Parathyroid adenoma (tissue), 2 donors: ENCODE results near the gene INPP5A.
"Not testable (repeated sequence)": the region's sequence is repeated elsewhere in the genome, so short reads cannot be mapped to it uniquely, and the experiment has no call there.

Source experiments
- H2AFZ ChIP-seq: fragments of 300-600 bp; sonication (generic); one replicate; pipeline ENCODE4 v1.7.0; 2017; ENCODE audit warnings: antibody characterized with exemption, mild to moderate bottlenecking
- H3K27ac ChIP-seq: fragments of 300-600 bp; sonication (generic); one replicate; pipeline ENCODE4 v1.7.0; 2017
- H3K27me3 ChIP-seq: fragments of 300-600 bp; sonication (generic); one replicate; pipeline ENCODE4 v1.7.0; 2017; ENCODE audit warnings: low read length; ENCODE audit not compliant: control insufficient read depth, insufficient read depth
- H3K36me3 ChIP-seq: fragments of 300-600 bp; sonication (generic); one replicate; pipeline ENCODE4 v1.7.0; 2017; ENCODE audit warnings: low read length; ENCODE audit not compliant: control insufficient read depth, insufficient read depth
- H3K4me1 ChIP-seq: fragments of 300-600 bp; sonication (generic); one replicate; pipeline ENCODE4 v1.7.0; 2017; ENCODE audit warnings: control low read depth
- H3K4me2 ChIP-seq: fragments of 300-600 bp; sonication (generic); one replicate; pipeline ENCODE4 v1.7.0; 2017; ENCODE audit warnings: low read length
- H3K4me3 ChIP-seq: fragments of 300-600 bp; sonication (generic); one replicate; pipeline ENCODE4 v1.7.0; 2017; ENCODE audit warnings: low read depth, low read length
- H3K79me2 ChIP-seq: fragments of 300-600 bp; sonication (generic); one replicate; pipeline ENCODE4 v1.7.0; 2017; ENCODE audit warnings: control low read depth
- H3K9ac ChIP-seq: fragments of 300-600 bp; sonication (generic); one replicate; pipeline ENCODE4 v1.7.0; 2017; ENCODE audit warnings: mild to moderate bottlenecking
- H3K9me3 ChIP-seq: fragments of 300-600 bp; sonication (generic); one replicate; pipeline ENCODE4 v1.7.0; 2017; ENCODE audit warnings: low read length; ENCODE audit not compliant: control insufficient read depth
- TF ChIP-seq, protein P1 (sequence below): fragments of 300-600 bp; sonication (generic); IDR thresholded peaks from one replicate; pipeline ENCODE4 v1.7.0; 2017; ENCODE audit warnings: antibody characterized with exemption, mild to moderate bottlenecking
- donor health status: primary hyperparathyroidism.

The INPP5A gene

DNA sequence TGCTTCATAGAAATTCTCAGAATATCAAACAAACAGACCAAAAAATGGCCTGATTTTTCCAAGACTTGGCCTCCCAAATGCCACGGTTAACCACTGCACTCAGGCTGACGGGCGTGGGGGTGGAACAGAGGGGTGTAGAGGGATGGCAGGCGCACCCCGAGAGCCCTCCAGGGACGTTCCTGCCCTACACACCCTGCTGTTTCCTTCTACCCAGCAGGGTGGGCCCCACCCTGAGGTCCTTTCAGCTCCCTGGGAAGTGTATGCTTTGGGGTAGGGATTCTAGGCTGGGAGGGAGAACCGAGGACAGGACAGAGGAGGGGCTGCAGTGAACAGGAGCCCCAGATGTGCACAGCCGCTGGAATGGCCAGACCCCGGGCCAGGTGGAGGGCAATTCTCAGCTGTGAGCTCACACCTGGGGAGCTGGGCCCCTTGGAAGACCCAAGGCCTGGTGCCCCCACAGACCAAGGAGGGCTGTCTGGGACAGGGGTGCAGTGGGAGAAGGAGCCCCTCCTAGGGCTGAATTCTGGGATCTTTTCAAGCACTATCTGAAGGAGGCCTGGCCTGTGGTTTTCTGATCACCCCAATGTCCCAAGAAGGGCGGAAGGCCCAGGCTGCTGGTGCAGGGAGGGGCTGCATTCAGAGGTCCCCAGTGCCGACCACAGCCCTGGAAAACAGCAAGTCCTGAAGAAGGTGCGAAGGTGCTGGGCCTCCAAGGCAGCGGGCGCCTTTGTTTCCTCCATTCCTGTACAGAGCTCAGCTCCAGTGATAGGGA lies 32.9 kb upstream of the INPP5A start:
- H3K27me3 ChIP-seq, result no peaks in the 10 kb centered on the region
- no peak overlapping the region for H2AFZ ChIP-seq
- no peak overlapping the region for H3K4me3 ChIP-seq
- no peaks in the 10 kb centered on the region for H3K36me3 ChIP-seq
- H3K79me2 ChIP-seq, result no peaks in the 10 kb centered on the region
- no peaks in the 10 kb centered on the region for H3K9me3 ChIP-seq
- H3K27ac ChIP-seq, result no peak overlapping the region
- H3K4me1 ChIP-seq, result peaks cover 5% of the 10 kb centered on the region
- TF ChIP-seq, protein P1, sequence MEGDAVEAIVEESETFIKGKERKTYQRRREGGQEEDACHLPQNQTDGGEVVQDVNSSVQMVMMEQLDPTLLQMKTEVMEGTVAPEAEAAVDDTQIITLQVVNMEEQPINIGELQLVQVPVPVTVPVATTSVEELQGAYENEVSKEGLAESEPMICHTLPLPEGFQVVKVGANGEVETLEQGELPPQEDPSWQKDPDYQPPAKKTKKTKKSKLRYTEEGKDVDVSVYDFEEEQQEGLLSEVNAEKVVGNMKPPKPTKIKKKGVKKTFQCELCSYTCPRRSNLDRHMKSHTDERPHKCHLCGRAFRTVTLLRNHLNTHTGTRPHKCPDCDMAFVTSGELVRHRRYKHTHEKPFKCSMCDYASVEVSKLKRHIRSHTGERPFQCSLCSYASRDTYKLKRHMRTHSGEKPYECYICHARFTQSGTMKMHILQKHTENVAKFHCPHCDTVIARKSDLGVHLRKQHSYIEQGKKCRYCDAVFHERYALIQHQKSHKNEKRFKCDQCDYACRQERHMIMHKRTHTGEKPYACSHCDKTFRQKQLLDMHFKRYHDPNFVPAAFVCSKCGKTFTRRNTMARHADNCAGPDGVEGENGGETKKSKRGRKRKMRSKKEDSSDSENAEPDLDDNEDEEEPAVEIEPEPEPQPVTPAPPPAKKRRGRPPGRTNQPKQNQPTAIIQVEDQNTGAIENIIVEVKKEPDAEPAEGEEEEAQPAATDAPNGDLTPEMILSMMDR, result no peak
- H3K4me2 ChIP-seq, result no peak overlapping the region
- no peak overlapping the region for H3K9ac ChIP-seq

DNA sequence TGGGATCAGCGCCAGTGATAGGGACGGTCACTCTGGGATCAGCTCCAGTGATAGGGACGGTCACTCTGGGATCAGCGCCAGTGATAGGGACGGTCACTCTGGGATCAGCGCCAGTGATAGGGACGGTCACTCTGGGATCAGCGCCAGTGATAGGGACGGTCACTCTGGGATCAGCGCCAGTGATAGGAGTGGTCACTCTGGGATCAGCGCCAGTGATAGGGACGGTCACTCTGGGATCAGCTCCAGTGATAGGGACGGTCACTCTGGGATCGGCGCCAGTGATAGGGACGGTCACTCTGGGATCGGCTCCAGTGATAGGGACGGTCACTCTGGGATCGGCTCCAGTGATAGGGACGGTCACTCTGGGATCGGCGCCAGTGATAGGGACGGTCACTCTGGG lies 32.0 kb upstream of the INPP5A start:
- H3K27ac ChIP-seq, result peak overlapping the region; percentile 34
- H3K9me3 ChIP-seq, H2AFZ ChIP-seq, H3K36me3 ChIP-seq, H3K27me3 ChIP-seq, H3K9ac ChIP-seq, H3K79me2 ChIP-seq, H3K4me1 ChIP-seq, H3K4me3 ChIP-seq, H3K4me2 ChIP-seq: not testable (repeated sequence)

DNA sequence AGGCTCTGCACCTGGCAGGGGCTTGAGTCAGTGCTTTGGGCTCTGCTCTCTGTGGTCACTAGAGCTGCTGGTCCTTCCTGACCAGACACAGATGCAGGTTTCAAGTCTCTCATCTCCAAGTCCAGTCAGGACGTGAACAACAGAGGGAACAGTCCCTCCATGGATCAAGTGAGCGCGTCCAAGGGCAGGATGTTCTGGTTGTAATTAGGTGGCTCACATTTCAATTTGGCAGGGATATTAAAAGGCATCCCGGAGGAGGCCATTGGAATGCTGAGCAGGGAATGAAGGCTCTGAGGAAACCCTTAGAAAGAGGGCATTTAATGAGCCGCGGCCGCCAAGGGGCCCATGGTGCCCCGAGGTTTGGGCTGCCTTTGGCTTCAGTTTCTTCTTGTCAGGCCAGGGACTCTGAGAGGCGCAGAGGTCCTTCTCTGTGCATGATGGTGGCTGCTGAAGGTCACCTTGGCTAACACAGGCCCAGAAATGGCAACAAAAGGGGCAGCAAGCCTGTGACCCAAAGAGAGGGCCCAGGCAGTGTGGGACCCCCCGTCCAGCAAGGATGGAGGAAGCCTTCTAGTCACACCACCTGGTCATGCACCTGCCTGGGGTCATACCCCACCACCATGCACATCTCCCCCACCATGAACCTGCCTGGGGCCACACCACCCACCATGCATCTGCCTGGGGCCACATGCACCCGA lies 30.7 kb upstream of the INPP5A start:
- H3K27ac ChIP-seq, result peak overlapping the region; percentile 66
- H3K4me1 ChIP-seq, result peaks cover 5% of the 10 kb centered on the region

DNA sequence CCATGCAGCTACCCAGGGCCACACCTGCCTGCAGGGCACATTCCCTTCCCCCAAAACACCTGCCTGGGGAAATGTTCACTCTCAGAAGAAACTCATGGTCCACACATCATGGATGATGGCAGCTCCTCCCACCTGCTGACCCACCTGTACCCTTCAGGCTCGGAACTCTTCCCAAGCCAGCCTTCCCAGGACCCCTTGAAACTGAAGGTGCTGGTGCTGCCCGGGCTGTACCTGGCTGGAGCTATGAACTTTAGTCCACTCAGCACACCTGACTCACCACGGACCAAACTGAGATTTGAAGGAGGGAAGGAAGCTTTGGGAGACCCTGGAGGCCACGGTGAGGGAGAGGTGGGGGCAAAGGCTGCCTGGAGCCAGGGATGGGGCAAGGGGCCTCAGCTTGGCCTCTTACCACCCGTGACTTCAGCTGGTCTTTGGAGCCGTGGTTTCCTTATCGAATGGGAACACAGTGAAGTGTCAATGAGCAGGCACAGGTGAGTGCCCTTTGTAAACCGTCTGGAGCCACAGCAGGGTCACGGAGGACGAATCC lies 30.1 kb upstream of the INPP5A start:
- Histone ChIP-seq H3K4me3 (no peak overlapping the region), H3K79me2 (no peaks in the 10 kb centered on the region), H3K9ac (no peak overlapping the region), H2AFZ (no peak overlapping the region), H3K9me3 (no peaks in the 10 kb centered on the region), H3K4me1 (peaks cover 5% of the 10 kb centered on the region), H3K36me3 (no peaks in the 10 kb centered on the region), H3K27ac (no peak overlapping the region), H3K27me3 (no peaks in the 10 kb centered on the region), H3K4me2 (no peak overlapping the region)
- TF ChIP-seq, protein P1, result no peak

More for the DNA sequence above, 30.7 kb upstream of the INPP5A start:
- Histone ChIP-seq H3K4me3 (no peak overlapping the region), H3K79me2 (no peaks in the 10 kb centered on the region), H3K27me3 (no peaks in the 10 kb centered on the region), H3K36me3 (no peaks in the 10 kb centered on the region), H2AFZ (no peak overlapping the region), H3K4me2 (no peak overlapping the region), H3K9ac (no peak overlapping the region), H3K9me3 (no peaks in the 10 kb centered on the region)
- TF ChIP-seq, protein P1, result no peak

DNA sequence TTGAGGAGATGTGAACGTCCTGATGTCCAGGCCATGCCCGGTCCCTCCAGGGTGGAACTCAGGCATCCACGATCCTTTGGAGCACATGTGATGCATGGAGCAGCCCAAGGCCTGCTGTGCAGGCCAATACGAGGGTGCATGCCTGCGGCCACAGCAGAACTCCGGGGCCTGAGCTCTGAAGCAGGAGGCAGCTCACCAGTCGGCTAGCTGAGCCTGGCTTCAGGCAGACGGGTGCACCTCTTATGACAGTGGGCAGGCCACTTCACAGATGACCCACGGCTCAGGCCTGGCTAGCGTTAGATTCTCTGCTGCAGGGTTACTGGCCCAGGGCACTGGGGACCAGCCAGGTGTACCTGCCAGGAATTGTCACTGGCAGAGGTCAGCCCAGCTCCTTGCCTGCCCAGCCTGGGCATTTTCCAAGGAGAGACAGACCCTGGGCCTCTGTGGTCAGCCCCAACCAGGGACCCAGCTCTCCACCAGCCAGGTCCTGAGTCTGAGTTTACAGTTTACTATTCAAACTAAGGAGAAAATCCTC lies 29.6 kb upstream of the INPP5A start:
- H3K27ac ChIP-seq, result no peak overlapping the region
- no peak overlapping the region for H3K4me2 ChIP-seq
- H3K36me3 ChIP-seq, result no peaks in the 10 kb centered on the region
- no peaks in the 10 kb centered on the region for H3K27me3 ChIP-seq
- no peak overlapping the region for H3K4me3 ChIP-seq
- no peak overlapping the region for H3K9ac ChIP-seq
- no peak overlapping the region for H2AFZ ChIP-seq
- peaks cover 5% of the 10 kb centered on the region for H3K4me1 ChIP-seq
- H3K9me3 ChIP-seq, result no peaks in the 10 kb centered on the region
- no peaks in the 10 kb centered on the region for H3K79me2 ChIP-seq
- TF ChIP-seq, protein P1, result no peak
